Transverse colon (tissue), 4 donors: Measurements from ENCODE around the gene RASGEF1C.

ENCODE experiments used
- EP300 ChIP-seq: sonication (generic); formaldehyde crosslinking; IDR thresholded peaks from one replicate; pipeline ENCODE4 v1.6.1; 2017; ENCODE audit warnings: antibody characterized with exemption, low read depth
- POLR2A ChIP-seq: fragments of 450-650 bp; IDR thresholded peaks from one replicate; pipeline ENCODE4 v1.6.1; 2016; ENCODE audit warnings: antibody characterized with exemption, mild to moderate bottlenecking, moderate library complexity
- POLR2AphosphoS5 ChIP-seq, 3 donors: sonication (generic); formaldehyde crosslinking; IDR thresholded peaks; one replicate each; pipeline ENCODE4 v1.6.1; 2016; ENCODE audit warnings: antibody characterized with exemption in 3 of 3
- TF ChIP-seq, protein P1 (sequence below), 5 experiments: fragments of 200-600 bp in 3 of 5; fragments of 450-650 bp in 2 of 5; sonication (generic) in 3 of 5; IDR thresholded peaks; 1 replicate in 2 of 5; 2 replicates in 3 of 5; pipeline ENCODE4 v1.5.1; 2016 to 2017; ENCODE audit warnings: antibody characterized with exemption in 5 of 5, inconsistent platforms in 3 of 5, mild to moderate bottlenecking in 2 of 5, moderate library complexity in 1 of 5

DNA sequence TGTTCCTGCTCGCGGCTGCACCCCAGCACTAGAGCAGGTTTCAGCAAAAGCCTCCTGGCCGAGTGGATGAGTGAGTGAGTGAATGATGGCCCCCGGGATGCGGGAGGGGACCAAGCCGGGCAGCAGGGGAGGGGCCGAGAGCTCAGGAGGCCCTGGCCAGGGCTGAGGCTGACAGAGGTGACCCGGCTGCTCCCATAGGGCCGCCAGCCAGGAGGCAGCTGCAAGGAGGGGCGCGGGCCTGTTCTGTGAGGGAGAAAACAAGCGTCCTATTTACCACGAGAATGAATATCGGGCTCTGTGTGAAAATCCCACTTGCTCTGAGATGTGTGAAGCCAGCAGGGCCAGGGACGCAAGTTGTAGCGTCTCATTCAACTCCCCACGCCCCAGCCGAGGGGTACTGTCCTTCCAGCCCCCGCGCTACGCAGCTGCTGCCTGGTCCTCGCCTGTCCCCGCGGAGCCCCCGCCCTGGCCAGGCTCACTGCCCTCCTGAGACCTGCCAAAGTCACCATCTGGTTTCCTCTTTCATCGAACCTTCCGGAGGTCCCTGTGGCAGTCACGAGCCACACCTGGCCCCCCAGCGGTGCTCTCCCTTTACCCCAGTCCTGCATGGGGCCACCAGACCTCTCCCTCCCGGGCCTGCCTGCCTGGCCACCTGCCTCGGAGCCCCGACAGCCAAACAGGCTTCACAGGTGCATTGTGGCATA, 38.8 kb downstream of the RASGEF1C start:
- TF ChIP-seq, protein P1, sequence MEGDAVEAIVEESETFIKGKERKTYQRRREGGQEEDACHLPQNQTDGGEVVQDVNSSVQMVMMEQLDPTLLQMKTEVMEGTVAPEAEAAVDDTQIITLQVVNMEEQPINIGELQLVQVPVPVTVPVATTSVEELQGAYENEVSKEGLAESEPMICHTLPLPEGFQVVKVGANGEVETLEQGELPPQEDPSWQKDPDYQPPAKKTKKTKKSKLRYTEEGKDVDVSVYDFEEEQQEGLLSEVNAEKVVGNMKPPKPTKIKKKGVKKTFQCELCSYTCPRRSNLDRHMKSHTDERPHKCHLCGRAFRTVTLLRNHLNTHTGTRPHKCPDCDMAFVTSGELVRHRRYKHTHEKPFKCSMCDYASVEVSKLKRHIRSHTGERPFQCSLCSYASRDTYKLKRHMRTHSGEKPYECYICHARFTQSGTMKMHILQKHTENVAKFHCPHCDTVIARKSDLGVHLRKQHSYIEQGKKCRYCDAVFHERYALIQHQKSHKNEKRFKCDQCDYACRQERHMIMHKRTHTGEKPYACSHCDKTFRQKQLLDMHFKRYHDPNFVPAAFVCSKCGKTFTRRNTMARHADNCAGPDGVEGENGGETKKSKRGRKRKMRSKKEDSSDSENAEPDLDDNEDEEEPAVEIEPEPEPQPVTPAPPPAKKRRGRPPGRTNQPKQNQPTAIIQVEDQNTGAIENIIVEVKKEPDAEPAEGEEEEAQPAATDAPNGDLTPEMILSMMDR (IDR thresholded peaks at IDR 0.05) = no peak
- TF ChIP-seq POLR2A (no peak), EP300 (no peak), POLR2AphosphoS5 (IDR thresholded peaks at IDR 0.05) (no peak)
